Psoas muscle (tissue), 8 donors: ENCODE data around the gene TARBP1. TPM values are rescaled to one million over a fixed set of nuclear protein-coding genes. Genes with fewer than 3 reads are reported as not detected.
A peak's percentile ranks its signal among the peaks of the same experiment; 100 is the strongest.
"Not testable (repeated sequence)": the region's sequence is repeated elsewhere in the genome, so short reads cannot be mapped to it uniquely, and the experiment has no call there.

Experiments used
- ATAC-seq, 4 donors: fragments of 200-7000 bp; cut with Tn5 transposase; one replicate each; pipeline ENCODE4 v1.9.1; 2020; ENCODE audit warnings: moderate library complexity in 3 of 4, mild to moderate bottlenecking in 2 of 4
- DNase-seq, 2 donors: peaks; one replicate each; pipeline ENCODE4 v3.0.0-alpha.2; 2020
- H3K27ac ChIP-seq: fragments of 200-600 bp; one replicate; pipeline ENCODE4 v1.8.0; 2022
- H3K27me3 ChIP-seq, 3 donors: fragments of 200-600 bp in 1 of 3; one replicate each; pipeline versions ENCODE4 v1.6.1 to v1.8.0; 2013 to 2022; ENCODE audit warnings: low read length in 2 of 3, mild to moderate bottlenecking in 2 of 3, moderate library complexity in 1 of 3; ENCODE audit not compliant: insufficient read depth in 3 of 3
- H3K36me3 ChIP-seq, 2 donors: fragments of 200-600 bp in 1 of 2; one replicate each; pipeline versions ENCODE4 v1.6.1 to v1.8.0; 2013 to 2022; ENCODE audit warnings: low read depth in 1 of 2, mild to moderate bottlenecking in 1 of 2, moderate library complexity in 1 of 2; ENCODE audit not compliant: insufficient read depth in 1 of 2
- H3K4me1 ChIP-seq: fragments of 200-600 bp; one replicate; pipeline ENCODE4 v1.8.0; 2022
- H3K4me3 ChIP-seq: fragments of 200-600 bp; one replicate; pipeline ENCODE4 v1.8.0; 2022; ENCODE audit warnings: mild to moderate bottlenecking
- H3K9me3 ChIP-seq: fragments of 200-600 bp; one replicate; pipeline ENCODE4 v1.8.0; 2022
- WGBS, 3 donors: extraction: QIAGEN DNeasy Blood & Tissue Kit; methylation state at CpG; one replicate each; pipeline versions ENCODE4 v1.1.6 to v1.1.7; 2013; 5-methylcytosine and 5-hydroxymethylcytosine counted together
- intact Hi-C, 2 donors: fragments of 100-400 bp; cut with DNase I; formaldehyde crosslinking; loops; one replicate each; pipeline versions ENCODE4 v1.11.0 to v1.14.2; 2022
- polyA plus RNA-seq, 3 donors: library from polyadenylated mRNA; stranded (reverse); fragments of 200-250 nt; gene quantifications; one replicate each; pipeline ENCODE4 v1.2.3, GENCODE V29; 2013
- total RNA-seq, 4 donors: library from RNA; stranded (reverse); fragmentation: NEBNext Ultra II Directional in 2 of 4; extraction: Animal tissue kit (Norgen Biotek cat#: 25700) in 2 of 4; gene quantifications; one replicate each; pipeline versions ENCODE4 v1.2.1 to v1.2.4, GENCODE V29; 2021 to 2023
- TF ChIP-seq, protein P1 (sequence below): fragments of 200-600 bp; IDR thresholded peaks from one replicate; pipeline ENCODE4 v1.8.0; 2022; ENCODE audit warnings: antibody characterized with exemption
- donor health status: healthy with polysubstance abuse.
- donor health status: DM: no; HTN: no; CAD: no; lungs with moderate emphysema.
- donor health status: Bipolar disorder and iron deficiency.
- donor health status: healthy.
- donor health status: DM: yes; HTN: yes; CAD: no.
- donor health status: DM: no; HTN: no; CAD: no.
- donor health status: DM: no; HTN: no; CAD: no.
- donor health status: DM: yes; HTN: yes; CAD: no.

TARBP1 gene
- total and polyA plus RNA-seq, 7 donors: 5.8 to 10.5 (median 8.5) TPM

- no peaks in the 10 kb centered on the region for H3K36me3 ChIP-seq
- DNase-seq (no peak), ATAC-seq (no peak)
- TF ChIP-seq, protein P1, sequence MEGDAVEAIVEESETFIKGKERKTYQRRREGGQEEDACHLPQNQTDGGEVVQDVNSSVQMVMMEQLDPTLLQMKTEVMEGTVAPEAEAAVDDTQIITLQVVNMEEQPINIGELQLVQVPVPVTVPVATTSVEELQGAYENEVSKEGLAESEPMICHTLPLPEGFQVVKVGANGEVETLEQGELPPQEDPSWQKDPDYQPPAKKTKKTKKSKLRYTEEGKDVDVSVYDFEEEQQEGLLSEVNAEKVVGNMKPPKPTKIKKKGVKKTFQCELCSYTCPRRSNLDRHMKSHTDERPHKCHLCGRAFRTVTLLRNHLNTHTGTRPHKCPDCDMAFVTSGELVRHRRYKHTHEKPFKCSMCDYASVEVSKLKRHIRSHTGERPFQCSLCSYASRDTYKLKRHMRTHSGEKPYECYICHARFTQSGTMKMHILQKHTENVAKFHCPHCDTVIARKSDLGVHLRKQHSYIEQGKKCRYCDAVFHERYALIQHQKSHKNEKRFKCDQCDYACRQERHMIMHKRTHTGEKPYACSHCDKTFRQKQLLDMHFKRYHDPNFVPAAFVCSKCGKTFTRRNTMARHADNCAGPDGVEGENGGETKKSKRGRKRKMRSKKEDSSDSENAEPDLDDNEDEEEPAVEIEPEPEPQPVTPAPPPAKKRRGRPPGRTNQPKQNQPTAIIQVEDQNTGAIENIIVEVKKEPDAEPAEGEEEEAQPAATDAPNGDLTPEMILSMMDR: no peak
- peaks cover 7% of the 10 kb centered on the region for H3K4me1 ChIP-seq
- H3K4me3 ChIP-seq: no peak overlapping the region
- H3K27ac ChIP-seq: no peak overlapping the region
- no peaks in the 10 kb centered on the region for H3K9me3 ChIP-seq
- 77 to 93% (median 86%) methylated on average over 2 of the region's 2 CpGs for WGBS, 3 donors
- H3K27me3 ChIP-seq: no peaks in the 10 kb centered on the region
- intact Hi-C loops: no loop called here
These were observed 28.1 kb upstream of the TARBP1 start for GRCh38 chr1:234507089-234507488.

GRCh38 chr1:234505769-234506102, 26.8 kb upstream of the TARBP1 start:
- DNase-seq (no peak), ATAC-seq (no peak)
- Histone ChIP-seq H3K27ac (peak overlapping the region; percentile 36), H3K4me3 (no peak overlapping the region), H3K4me1 (peaks cover 19% of the 10 kb centered on the region), H3K27me3 (no peaks in the 10 kb centered on the region), H3K9me3 (no peaks in the 10 kb centered on the region), H3K36me3 (no peaks in the 10 kb centered on the region)
- TF ChIP-seq, protein P1: no peak
- intact Hi-C loops: no loop called here

- Histone ChIP-seq H3K27ac (peak overlapping the region; percentile 36), H3K27me3 (no peaks in the 10 kb centered on the region), H3K4me1 (peaks cover 23% of the 10 kb centered on the region), H3K36me3 (no peaks in the 10 kb centered on the region), H3K4me3 (no peak overlapping the region), H3K9me3 (no peaks in the 10 kb centered on the region)
- DNase-seq: no peak
- no peak for ATAC-seq
- WGBS, 3 donors: 91 to 96% (median 93%) methylated on average over 4 of the region's 4 CpGs
- intact Hi-C loops: no loop called here
- TF ChIP-seq, protein P1: no peak
These were observed 26.2 kb upstream of the TARBP1 start for GRCh38 chr1:234504969-234505768.

DNA sequence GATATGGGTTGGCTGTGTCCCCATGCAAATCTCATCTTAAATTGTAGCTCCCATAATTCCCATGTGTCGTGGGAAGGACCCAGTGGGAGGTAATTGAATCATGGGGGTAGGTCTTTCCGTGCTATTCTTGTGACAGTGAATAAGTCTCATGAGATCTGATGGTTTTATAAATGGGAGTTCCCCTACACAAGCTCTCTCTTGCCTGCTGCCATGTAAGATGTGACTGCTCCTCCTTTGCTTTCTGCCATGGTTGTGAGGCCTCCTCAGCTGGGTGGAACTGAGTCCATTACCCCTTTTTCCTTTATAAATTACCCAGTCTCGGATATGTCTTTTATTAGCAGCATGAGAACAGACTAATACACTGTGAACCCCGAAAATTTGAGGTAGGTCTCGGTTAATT, 25.3 kb upstream of the TARBP1 start:
- intact Hi-C loops, H3K36me3 ChIP-seq, ATAC-seq, H3K27me3 ChIP-seq, H3K9me3 ChIP-seq, DNase-seq, H3K4me3 ChIP-seq: not testable (repeated sequence)
- WGBS, 3 donors: 65 to 76% (median 71%) methylated on average over 5 of the region's 5 CpGs
- H3K27ac ChIP-seq: peak overlapping the region; percentile 95
- H3K4me1 ChIP-seq: peaks cover 27% of the 10 kb centered on the region

- Histone ChIP-seq H3K4me3 (no peak overlapping the region), H3K27me3 (no peaks in the 10 kb centered on the region), H3K9me3 (no peaks in the 10 kb centered on the region), H3K4me1 (peaks cover 35% of the 10 kb centered on the region), H3K27ac (peak overlapping the region; percentile 95), H3K36me3 (no peaks in the 10 kb centered on the region)
- ATAC-seq (no peak), DNase-seq (no peak)
- TF ChIP-seq, protein P1: no peak
- WGBS, 3 donors: 75 to 78% (median 78%) methylated on average over 4 of the region's 4 CpGs
- intact Hi-C loops: no loop called here
These were observed 24.4 kb upstream of the TARBP1 start for GRCh38 chr1:234503193-234504050.
